GM21447 (cell line): Measurements from ENCODE around the gene NIN.

Experiments
- ATAC-seq: cut with Tn5 transposase; IDR thresholded peaks from one replicate; pipeline ENCODE4 v1.9.1; 2021; ENCODE audit not compliant: unreplicated experiment

NIN gene

DNA sequence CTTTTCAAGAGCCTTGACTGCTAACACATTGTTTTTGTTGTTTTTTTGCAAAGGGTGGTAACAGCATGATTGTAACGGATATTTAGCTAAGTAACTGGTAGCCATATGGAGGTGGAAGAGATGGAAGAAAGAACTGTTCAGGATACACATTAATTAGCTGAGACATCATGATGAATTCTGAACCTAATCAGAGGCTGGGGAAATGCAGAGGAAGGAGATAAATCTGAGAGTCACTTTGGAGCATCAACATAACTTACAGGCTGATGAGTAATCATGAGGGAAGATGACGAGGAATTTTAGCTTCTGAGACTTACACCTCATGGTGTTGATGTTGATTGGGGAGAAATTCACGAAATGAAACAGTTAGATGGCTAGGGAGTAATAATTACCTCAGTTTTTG is 62.3 kb downstream of the NIN start:
- ATAC-seq = no peak

DNA sequence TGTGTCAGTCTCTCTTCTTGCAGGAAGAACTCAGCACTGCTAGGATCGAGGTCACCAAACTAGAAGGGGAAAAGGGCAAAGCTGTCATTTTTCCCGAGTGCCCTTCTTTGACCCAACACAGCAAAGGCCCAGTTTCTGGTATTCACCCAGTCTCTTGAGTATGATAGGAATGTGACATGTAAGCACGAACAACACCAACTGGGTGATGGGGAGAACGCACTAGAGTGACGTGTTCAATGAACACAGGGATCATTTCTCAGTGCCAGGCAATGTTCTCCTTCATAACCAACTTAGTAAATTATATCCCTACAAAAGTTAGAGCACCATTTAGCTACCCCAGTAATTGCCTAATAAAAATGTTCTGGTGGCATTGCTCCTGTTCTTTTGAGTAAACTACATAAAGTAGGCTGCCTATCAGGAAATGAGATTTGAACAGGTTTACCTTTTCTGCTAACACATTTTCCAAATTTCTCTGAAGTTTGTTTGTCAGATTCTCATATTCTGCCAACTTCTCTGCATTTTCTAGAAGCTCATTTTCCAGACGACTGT is 64.5 kb downstream of the NIN start:
- no peak for ATAC-seq

DNA sequence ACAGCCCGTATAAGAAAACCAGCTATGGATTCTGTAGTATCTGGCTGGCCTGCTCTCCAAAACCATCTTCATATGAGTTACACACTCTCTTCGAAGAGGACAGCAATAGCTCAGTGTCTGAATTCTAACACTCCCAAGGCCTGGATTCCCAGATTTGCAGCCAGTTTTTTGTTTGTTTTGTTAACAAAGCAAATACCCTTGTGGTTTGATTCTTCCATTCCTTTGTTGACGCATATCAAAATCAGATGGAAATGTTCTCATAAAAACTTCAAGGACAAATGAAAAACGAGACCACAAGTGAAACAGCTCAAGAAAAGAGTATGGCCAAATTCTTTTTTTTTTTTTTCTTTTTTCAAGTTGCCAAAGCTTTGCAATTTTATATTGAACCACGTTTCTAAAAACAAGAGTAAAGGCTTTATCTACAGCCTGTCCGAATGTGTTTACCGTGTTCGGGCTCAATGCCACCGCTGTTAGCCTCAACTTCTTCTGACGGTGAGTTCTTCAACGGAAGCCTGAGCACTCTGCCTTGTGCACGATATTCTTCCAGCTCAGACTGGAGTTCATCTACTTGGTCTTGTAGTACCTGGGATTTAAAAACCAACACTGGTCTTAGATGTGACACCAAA is 67.5 kb downstream of the NIN start:
- no peak for ATAC-seq

DNA sequence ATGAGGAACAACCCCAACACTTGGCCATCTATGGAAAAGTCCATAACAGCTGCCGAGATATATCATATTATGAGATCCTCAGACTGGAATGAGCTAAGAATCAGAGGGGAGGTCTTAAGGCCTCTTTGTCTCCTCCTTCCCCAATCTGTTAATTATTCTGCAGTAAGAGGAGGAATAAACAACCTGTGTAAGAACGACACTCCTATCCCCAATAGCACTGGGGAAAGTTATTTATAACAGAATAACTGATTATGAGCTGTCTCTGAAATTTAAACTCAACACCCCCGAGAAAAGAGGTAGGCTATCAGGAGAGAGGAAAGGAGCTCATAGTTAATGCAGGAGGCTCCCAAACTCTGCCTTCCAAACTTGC is 68.0 kb downstream of the NIN start:
- no peak for ATAC-seq

DNA sequence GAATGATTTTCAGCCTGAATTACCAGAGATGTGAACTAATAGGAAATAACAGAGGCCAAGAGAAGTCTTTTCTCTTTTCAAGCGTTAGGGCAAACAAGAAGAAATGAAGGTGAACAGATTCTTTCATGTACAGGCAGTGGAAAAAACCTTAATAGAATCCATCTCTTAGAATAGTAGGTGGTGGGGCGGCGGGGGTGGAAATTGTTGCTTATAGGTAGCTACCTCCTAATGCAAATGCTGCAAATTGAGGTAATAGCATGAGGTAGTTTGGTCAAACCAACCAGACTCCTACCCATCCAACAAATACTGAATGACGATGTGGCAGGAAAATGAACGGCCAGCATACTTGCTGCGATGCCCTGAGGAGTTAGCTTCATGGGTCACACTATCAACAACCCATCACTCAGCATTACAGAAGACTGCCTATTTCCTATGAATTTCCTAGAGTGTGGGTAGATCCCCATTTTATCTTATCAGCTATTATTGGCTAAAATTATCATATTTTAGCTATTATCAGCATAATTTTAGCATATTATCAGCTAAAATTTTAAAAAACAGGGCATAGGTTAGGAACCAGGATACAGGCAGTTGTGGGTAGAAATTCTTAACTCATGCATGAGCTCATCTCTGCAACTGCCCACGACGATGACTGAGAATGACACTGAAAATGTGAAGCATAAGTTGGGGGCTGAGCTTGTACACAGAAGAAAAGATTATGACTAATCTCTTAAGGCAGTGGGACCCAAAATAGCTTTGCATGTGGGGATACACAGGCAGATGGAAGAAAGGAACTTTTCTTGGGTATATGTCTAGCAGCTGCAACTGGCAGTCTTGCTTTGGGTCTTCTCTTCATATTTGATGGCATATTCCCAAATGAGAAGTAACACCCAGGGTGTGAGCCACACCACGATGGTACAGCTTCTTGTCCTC is 68.7 kb downstream of the NIN start:
- peak; percentile 77 for ATAC-seq

DNA sequence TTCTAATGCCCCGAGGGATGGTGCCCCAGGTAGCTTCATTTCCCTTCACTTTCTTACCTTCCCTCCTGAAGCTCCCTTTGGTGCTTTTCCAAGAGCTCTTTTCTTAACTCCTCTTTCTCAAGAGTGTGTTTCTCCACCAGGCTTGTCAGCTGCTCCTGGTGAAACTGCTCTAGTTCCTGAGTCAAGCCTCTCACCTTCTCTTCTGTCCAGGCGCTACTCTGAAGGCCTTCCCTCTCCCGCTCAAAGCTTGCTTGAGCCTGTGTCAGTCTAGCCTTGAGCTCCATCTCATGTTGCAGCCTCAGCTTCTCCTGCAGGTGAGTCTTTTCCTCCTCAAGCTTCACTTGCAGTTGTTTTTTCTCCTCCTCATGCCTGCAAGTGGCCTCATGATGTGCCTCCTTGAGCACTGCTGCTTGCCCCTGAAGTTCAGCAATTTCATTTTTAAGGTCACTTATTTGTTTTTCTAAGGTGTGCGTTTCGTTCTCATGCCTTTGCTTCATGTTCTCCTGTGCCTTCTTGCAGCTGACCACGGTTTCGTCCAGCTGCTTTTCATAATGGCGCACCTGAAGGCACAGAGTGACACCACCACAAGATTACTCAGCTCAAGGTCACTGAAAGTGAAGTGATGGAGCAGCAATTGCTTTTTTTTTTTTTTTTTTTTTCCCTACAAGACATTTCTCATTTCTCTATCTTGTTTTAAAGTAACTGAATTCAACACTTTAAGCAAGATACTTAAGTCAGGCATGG is 71.0 kb downstream of the NIN start:
- no peak for ATAC-seq

DNA sequence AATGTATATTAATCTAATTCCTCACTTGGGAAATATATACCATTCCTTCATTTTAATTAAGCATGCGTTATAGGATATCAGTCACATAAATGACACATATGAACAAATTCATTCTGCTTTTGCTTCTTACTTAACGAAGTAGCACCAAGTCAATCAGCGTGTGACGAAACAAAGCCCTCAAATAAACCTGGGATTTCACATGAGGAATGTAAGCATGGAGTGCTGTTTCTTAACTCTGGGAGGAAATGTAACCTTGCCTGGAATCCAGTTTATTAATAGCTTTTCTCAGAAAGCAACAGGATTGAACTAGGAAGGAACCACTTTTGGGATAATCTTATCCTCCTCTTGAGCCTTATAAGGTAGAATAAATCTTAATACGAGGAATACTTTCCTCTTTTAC is 72.0 kb downstream of the NIN start:
- no peak for ATAC-seq

DNA sequence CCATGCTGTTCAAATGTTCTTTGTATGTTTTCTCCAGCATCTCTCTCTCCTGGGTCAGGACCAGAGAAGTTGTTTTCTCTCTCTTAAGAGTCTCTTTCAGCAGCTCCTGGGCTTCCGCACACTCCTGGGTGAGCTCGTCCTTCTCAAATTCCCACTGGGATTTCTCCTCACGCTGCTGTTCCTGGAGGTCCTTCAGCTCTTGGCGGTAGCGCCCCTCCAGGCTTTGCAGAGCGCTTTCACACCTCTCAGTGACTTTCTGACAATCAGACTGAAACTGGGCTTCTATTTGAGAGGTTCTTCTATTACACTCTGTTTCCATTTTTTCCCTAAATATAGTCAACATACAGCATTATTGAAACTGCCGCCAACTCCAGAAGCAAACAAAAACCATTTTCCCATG is 72.7 kb downstream of the NIN start:
- ATAC-seq = no peak

DNA sequence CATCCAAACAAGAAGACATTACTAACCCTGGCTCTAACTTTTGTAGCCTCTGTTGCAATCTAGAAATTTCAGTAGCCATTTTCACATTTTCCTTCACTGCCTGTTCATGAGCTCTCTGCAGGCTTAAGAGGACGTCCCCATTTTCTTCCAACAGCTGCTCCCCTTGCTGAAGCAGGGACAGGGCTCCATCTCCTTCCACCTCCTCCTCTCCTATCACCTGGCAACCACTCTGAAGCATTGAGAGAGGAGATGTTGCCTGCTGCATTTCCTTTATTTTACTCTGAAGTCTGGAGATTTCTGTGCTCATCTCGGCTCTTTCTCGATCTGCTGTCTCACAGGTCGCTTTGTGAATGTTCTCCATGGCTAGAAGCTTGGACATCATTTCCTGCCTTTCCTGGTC is 73.3 kb downstream of the NIN start:
- no peak for ATAC-seq

DNA sequence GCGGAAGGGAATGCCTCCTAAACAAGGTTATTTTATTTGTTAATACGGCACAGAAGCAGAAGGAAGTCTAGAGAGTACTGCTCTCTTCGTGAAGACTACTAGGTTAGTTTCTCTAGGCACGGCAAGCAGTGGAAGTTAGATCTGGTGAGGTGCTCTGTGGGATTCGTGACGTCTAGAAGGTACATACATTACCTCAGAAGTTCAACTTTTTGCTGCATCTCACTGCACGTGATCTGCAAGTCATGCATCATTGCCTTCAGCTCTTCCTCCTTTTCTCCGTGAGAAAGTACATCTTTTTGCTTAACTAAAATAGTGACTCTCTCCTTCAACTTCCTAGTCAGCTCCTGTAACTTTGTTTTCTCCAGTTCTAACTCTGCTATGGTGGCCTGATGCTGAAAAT is 74.7 kb downstream of the NIN start:
- ATAC-seq = no peak

DNA sequence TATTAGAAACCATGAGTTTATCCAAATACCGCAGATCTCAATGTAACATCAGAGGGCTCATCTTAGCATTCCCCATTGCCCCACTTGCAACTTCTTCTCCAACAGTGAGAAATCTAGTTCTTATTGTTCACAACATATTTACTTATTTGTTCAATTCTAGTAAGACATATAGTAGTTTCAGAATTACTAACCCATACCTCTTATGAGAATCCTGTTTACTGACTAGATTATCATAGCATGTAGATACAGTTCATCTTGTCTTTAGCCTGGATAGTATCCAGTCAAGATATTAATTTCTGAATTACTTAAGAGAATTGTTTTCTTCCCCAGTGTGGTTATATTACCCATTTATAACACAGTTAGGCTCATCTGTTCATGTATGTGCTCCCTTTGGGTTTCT is 80.6 kb downstream of the NIN start:
- no peak for ATAC-seq

DNA sequence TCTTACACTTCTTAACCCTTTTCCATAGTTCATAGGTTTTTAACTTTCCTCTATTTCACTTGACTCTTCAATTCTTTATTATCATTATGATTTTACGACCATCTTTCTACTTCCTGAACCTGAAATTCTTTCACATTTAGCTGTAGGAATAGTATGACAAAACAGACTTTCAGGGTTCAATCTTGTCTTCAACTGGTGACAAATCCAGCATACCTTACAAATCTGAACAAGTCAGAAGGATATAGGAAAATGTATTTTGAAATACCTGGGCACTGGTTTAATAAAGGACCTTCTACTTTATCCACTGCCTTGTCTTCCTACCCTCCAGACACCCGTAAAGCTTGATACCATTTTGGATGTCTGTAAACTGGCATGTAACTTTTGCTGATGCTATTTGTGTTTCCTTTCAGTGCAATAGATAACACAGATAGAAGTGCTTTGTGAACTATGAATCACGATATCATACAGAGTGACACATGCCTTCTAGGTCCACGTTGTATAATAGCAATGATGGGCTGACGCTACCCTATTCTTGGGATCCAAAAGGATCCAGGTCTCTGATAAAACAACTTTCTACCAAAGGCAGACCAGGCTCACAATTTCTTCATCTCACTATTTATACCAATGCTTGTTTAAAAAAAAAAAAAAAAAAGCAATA is 85.4 kb downstream of the NIN start:
- ATAC-seq = no peak

DNA sequence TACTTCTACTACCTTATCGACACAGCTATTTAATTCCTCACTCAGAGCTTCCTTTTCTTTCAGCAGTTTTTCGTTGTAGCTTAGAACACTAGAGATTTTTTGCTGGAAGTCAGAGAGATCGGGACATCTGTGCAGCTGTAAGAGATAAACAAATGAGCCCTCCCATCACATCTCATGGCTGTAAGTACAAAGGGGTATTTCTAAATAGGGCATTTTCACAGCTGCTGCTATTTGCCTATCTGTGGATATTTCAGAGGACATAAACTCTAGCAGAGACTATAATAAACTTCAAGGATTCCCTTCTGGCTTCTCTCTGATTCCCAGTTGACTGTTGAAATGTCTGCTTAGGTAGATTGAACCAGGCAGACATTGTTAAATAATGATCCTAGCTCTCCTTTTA is 86.7 kb downstream of the NIN start:
- no peak for ATAC-seq

DNA sequence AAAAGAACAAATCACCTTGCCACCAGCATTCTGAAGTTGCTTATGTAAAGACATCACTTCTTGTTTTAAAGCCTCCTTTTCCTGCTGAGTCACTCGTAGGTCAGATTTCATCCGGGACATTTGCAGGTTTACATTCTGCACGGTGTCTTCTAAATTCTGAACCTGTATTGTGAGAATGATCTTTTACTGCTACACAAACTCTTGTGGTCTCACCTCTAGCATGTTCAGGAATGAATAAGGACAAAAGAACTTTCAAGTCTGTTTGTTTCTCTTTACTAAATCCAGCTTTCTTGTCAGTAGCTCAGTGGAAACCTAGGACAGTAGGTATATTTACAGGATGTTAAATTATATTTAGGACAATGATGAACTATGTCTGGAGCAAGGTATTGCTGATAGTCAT is 89.4 kb downstream of the NIN start:
- ATAC-seq = no peak

DNA sequence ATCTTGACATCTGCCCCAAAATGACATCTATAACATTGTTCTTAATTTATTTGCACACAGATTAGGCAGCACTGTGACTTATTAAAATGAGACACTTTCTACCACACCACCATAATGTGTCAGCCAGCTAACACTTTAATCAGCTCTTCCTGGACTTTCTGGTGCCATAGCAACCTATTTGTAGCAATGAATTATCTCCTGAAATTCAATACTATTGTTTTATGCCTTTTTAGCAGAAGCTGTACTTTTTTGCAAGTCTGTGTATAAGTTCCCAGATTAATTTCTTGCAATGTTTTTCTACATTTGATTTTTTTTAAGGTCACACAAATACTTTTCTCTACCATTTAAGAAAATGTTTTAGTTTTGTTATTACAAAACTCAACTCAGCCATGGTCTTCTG is 90.1 kb downstream of the NIN start:
- no peak for ATAC-seq

DNA sequence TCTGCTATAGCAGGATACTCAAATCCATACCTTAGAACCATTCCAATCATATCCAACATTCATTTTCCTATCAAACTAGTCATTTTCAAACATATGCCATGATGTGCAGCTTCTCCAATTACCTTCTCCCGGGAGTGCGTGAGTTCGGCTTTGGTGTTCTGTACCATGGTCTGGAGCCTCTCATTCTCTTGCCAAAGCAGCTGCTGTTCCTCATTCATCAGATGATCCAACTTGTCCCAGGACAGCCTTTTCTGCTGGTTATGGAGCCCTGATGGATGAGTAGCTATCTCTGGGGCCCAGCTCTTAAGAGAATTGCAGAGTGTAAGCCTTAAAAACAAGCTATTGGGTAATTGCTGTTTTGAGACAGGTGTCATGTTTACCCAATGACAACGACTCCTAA is 91.8 kb downstream of the NIN start:
- no peak for ATAC-seq

DNA sequence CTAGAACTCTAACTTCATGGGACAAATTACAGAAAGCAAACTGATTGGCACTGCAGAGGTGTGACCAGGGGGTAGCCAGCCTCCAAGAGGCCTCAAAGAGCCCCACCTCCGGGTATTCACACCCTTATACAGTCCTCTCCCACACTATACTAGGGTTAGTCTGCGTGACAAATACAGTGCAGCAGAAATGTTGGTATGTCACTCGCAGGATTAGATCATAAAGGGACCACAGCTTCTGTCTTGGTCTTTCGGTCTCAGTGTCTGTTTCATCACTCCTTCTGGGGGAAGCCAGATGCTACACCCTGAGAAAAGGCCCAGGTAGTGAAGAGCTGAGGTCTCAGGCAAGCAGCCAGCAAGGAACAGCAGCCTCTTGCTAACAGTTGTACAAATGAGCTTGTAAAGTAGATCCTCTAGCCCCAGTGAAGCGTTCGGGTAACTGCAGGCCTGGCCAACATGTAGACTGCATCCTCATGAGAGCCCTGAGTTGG is 94.0 kb downstream of the NIN start:
- peak; percentile 80 for ATAC-seq

DNA sequence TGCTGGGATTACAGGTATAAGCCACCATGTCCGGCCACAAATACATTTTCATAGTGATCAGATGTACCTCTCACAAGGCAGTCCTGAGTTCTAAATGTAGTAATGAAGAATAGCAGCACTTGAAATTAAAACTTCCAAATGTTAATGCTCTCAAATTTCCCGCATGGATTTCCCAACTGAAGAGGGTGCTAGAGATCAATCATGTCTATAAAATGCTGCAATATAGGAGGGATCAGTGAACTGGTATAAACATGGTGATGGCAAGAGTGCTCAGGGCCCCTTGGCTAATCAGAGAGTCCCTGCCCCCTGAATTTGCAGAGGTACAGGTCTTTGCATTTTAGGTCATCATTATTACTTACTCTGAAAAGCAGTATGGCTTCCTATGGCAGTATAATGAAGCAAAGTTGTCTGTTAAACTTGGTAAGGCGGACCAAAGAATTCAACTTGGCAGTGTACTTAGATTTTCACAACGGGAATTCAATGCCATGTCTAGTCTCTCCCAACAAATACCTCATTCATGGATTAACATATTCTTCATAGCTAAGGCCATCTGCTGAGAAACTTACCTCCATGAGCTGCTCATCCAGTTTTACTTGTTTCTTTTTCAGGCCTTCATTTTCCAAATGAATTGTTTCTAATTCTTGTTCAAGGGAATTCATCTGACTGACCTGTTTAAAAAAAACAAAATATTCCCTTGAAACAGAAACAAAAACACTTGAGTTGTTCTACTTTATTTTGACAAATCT is 95.8 kb downstream of the NIN start:
- no peak for ATAC-seq

DNA sequence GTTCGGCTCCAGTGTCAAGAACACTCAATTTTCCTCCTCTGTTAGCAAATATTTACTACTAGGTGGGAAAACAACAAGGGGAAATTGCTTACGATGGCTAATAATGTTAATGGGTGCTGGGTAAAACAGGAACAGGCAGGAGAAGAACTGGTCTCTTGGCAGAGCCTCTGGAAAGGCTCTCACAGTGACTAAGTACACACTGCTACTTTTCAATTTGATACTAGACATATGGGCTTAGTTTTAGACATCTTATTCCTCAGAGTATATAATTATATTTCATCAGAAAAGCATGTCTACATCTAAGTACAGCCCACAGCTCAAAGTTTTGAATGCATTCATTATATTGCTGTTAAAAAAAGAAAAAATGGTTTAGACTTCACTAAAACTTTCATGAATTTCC is 97.5 kb downstream of the NIN start:
- no peak for ATAC-seq

DNA sequence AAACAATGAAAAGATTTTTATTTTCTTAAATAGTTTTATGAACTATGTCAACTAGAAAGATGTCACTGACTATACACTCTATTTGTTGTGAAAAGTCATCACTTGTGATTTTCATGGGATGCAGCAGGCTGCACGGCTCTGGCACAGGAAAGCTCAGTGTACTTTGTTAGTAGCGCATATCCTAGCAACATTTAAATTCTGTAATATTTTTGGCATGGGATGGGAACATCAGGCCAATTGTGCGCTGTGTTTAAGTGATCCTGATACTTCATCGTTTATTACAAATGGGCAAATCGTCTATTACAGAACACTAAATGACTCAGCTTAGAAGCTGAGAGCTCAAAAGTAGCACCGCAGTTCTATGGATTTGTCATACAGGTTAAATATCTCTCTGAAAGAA is 102.1 kb downstream of the NIN start:
- ATAC-seq = no peak
